ENCODE results near the gene MIDN. TPM values are rescaled to one million over a fixed set of nuclear protein-coding genes. Genes with fewer than 3 reads are reported as not detected.

MIDN gene
- total RNA-seq, 4 donors from 2014 or later: 34.9 to 117 (median 86.3) TPM

DNA sequence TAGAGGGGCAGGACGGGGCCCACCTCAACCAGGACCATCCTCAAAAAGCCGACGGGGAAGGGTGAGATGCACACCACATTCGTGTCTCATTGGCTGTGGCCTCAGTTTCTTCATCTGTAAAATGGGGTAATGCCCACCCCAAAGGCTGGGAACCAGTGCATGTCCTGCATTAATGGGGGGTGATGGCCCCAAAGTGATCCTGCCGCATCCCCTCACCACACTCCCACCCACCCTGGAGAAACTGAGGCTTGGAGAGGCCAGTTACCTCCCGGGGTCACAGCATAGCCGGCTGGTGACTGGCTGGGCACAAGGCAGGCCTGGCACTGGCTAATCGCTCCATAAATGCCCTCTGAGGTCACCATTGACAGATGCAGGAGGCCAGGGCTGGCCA is 640 bp upstream of the MIDN start:
- DNase-seq (no peak), ATAC-seq (no peak)
- peaks cover 0 to 7% of the 10 kb centered on the region in 2 donors for H3K36me3 ChIP-seq
- intact Hi-C loops (cut with DNase I; ENCODE audit: low total_unique reads) (loop anchor here (5.0 to 10.0 kb wide), 2 partner anchors 815 to 917 kb away; partner anchors contain the start of gene DOT1L), in situ Hi-C loops (cut with MboI; ENCODE audit: low sequenced_read_pairs in 4 of 4) (no loop called here)
- H3K4me1 ChIP-seq: peaks cover 55 to 68% of the 10 kb centered on the region in 2 donors
- H3K27ac ChIP-seq: peak overlapping the region; percentile 93 to 100 (median 97)
- TF ChIP-seq, protein P1, sequence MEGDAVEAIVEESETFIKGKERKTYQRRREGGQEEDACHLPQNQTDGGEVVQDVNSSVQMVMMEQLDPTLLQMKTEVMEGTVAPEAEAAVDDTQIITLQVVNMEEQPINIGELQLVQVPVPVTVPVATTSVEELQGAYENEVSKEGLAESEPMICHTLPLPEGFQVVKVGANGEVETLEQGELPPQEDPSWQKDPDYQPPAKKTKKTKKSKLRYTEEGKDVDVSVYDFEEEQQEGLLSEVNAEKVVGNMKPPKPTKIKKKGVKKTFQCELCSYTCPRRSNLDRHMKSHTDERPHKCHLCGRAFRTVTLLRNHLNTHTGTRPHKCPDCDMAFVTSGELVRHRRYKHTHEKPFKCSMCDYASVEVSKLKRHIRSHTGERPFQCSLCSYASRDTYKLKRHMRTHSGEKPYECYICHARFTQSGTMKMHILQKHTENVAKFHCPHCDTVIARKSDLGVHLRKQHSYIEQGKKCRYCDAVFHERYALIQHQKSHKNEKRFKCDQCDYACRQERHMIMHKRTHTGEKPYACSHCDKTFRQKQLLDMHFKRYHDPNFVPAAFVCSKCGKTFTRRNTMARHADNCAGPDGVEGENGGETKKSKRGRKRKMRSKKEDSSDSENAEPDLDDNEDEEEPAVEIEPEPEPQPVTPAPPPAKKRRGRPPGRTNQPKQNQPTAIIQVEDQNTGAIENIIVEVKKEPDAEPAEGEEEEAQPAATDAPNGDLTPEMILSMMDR (IDR thresholded peaks at IDR 0.05 in 4 of 5, conservative IDR thresholded peaks at IDR 0.05 in 1 of 5): no peak
- peak; percentile 25 to 41 for TF ChIP-seq POLR2A (IDR thresholded peaks at IDR 0.05)
- H3K4me3 ChIP-seq: peak overlapping the region; percentile 57 to 89 (median 78)
- H3K9me3 ChIP-seq: no peaks in the 10 kb centered on the region
- H3K27me3 ChIP-seq: no peaks in the 10 kb centered on the region

DNA sequence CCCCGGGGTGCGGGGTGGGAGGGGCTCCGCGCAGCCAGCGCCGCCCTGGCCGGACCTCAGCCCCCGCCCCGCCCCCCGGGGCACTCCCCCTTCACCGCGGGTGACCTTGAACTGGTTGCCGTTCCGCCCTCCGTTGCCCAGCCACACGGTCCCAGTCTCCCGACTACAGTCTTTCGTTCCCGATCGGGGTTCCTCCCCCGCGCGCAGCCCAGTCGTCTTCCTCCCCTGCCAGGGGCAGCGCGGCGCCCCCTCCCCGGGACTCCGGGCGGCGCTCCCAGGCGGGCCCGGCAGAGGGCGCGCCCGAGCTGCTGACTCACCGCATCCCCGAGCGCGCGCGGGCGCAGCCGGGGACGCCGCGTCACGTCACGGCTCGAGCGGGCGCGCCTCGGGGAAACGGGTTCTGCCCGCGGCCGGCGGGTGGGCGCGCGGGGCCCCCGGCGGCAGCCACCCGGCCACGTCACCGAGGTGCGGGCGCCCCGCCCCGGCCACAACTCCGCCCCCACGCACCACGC is 459 bp downstream of the MIDN start:
- no peak for TF ChIP-seq POLR2A (IDR thresholded peaks at IDR 0.05)
- TF ChIP-seq, protein P1 (IDR thresholded peaks at IDR 0.05 in 4 of 5, conservative IDR thresholded peaks at IDR 0.05 in 1 of 5): peak; percentile 59 to 98 (median 98)
- intact Hi-C loops (cut with DNase I; ENCODE audit: low total_unique reads) (loop anchor here (1.0 to 10.0 kb wide), 3 partner anchors 12 to 916 kb away; partner anchors contain the start of gene DOT1L), in situ Hi-C loops (cut with MboI; ENCODE audit: low sequenced_read_pairs in 4 of 4) (no loop called here)
- H3K27me3 ChIP-seq: no peaks in the 10 kb centered on the region
- no peaks in the 10 kb centered on the region for H3K9me3 ChIP-seq
- peaks cover 0 to 13% of the 10 kb centered on the region in 2 donors for H3K36me3 ChIP-seq
- peak; percentile 9 to 17 for ATAC-seq
- peaks cover 50 to 67% of the 10 kb centered on the region in 2 donors for H3K4me1 ChIP-seq
- DNase-seq: peak; percentile 65 to 82
- peak overlapping the region; percentile 93 to 100 (median 97) for H3K27ac ChIP-seq
- H3K4me3 ChIP-seq: peak overlapping the region; percentile 57 to 89 (median 78)

DNA sequence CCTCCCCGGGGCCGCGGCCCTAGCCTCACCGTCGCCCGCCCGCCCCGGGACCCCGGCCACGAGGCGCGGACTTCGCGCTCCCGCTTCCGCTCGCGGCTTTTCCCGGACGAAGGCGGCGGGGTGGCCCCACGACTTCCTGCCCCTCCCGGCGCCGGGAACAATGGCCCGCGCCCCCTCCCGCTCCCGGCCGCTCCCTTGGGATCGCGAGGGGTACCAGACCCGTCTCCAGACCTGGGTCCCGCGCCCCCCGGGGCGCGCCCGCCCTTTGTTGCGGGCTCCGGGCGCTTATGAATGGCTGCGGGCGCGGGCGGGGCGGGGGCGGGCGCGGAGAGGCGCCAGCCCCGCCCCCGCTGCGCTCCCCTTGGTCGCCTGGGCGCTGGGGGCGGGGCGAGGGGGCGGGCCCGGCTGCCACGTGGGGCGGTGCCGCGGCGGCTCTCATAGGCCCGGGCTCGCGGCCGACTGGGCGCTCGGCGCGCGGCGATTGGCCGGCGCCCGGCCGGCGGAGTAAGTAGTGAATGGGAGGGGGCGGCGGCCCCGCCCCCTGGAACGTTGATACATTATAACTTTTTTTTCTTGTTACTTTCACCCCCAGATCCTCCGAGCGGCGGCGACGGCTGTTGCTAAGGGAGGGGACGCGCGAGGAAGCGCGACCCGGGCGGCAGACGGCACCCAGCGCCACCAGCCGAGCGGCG is 1.1 kb downstream of the MIDN start:
- in situ Hi-C loops (cut with MboI; ENCODE audit: low sequenced_read_pairs in 4 of 4) (no loop called here), intact Hi-C loops (cut with DNase I; ENCODE audit: low total_unique reads) (loop anchor here (1.0 to 10.0 kb wide), 3 partner anchors 12 to 915 kb away; partner anchors contain the start of gene DOT1L)
- peaks cover 51 to 67% of the 10 kb centered on the region in 2 donors for H3K4me1 ChIP-seq
- H3K27me3 ChIP-seq: no peaks in the 10 kb centered on the region
- TF ChIP-seq, protein P1 (IDR thresholded peaks at IDR 0.05 in 4 of 5, conservative IDR thresholded peaks at IDR 0.05 in 1 of 5): no peak
- TF ChIP-seq POLR2A (IDR thresholded peaks at IDR 0.05): peak; percentile 94 to 100
- peak overlapping the region; percentile 69 to 89 (median 85) for H3K4me3 ChIP-seq
- DNase-seq: peak; percentile 87 to 94
- peaks cover 0 to 17% of the 10 kb centered on the region in 2 donors for H3K36me3 ChIP-seq
- ATAC-seq: peak; percentile 12
- no peaks in the 10 kb centered on the region for H3K9me3 ChIP-seq
- H3K27ac ChIP-seq: peak overlapping the region; percentile 95 to 100 (median 98)

DNA sequence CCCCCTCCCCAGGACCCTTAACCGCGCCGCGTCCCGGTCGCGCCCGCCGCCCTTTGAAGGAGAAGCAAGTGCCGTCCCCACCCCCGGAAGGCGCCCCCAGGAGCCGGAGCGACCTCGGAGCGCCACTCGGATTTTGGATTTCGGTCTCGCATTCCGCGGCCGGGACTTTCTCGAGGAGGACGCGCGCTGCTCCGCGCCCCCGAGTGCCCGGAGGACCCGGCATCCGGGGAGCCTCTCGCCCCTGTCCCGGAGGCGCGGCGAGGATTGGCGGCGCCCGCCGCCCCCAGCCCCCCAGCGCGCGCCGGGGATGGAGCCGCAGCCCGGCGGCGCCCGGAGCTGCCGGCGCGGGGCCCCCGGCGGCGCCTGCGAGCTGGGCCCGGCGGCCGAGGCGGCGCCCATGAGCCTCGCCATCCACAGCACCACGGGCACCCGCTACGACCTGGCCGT is 1.6 kb downstream of the MIDN start:
- Histone ChIP-seq H3K4me3 (peak overlapping the region; percentile 69 to 87 (median 84)), H3K27ac (peak overlapping the region; percentile 94 to 99 (median 96)), H3K4me1 (peaks cover 51 to 67% of the 10 kb centered on the region in 2 donors), H3K36me3 (peaks cover 0 to 23% of the 10 kb centered on the region in 2 donors), H3K9me3 (no peaks in the 10 kb centered on the region), H3K27me3 (no peaks in the 10 kb centered on the region)
- no peak for ATAC-seq
- intact Hi-C loops (cut with DNase I; ENCODE audit: low total_unique reads): loop anchor here (1.0 to 10.0 kb wide), 3 partner anchors 11 to 915 kb away; partner anchors contain the start of gene DOT1L
- no peak for DNase-seq
- no peak for TF ChIP-seq POLR2A (IDR thresholded peaks at IDR 0.05)
- TF ChIP-seq, protein P1 (IDR thresholded peaks at IDR 0.05 in 4 of 5, conservative IDR thresholded peaks at IDR 0.05 in 1 of 5): peak in 1 of 5 experiments; percentile 9
- in situ Hi-C loops (cut with MboI; ENCODE audit: low sequenced_read_pairs in 4 of 4): no loop called here
